K562 (cell line): ENCODE results near the gene RAP1GAP2. TPM values are rescaled to one million over a fixed set of nuclear protein-coding genes. Genes with fewer than 3 reads are reported as not detected.

Experiments used
- SMC3 ChIP-seq: conservative IDR thresholded peaks from 2 replicates; pipeline ENCODE4 v1.6.1; 2011; ENCODE audit warnings: low read depth, low read length, improper control_type of control experiment; ENCODE audit not compliant: insufficient read depth
- polyA plus RNA-seq, 8 experiments: library from polyadenylated mRNA; depleted of rRNA in 4 of 8; stranded (reverse) in 5 of 8; unstranded in 3 of 8; fragments of >200 nt; fragmentation: Nextera tagmentation in 2 of 8; fragmentation: Illumina TruSeq in 1 of 8; extraction: Ambion mirVana in 2 of 8; extraction: Trizol in 1 of 8; gene quantifications; 2 replicates each; pipeline versions ENCODE4 v1.2.1 to v1.2.3, GENCODE V29; 2011 to 2014; ENCODE audit warnings: inconsistent platforms in 1 of 8, missing spikeins in 1 of 8
- total RNA-seq, 7 experiments: library from RNA; depleted of rRNA in 6 of 7; stranded (reverse); fragments of >200 nt in 6 of 7; fragmentation: Illumina TruSeq in 2 of 7; extraction: Trizol in 2 of 7; gene quantifications; 2 replicates each; pipeline versions ENCODE4 v1.2.1 to v1.2.3, GENCODE V29; 2011 to 2021; ENCODE audit warnings: low replicate concordance in 1 of 7
- TF ChIP-seq, protein P1 (sequence below), 2 experiments: fragments of 450-650 bp; formaldehyde crosslinking in 1 of 2; IDR thresholded peaks; 2 replicates each; pipeline versions ENCODE4 v1.4.0 to v1.6.1; 2014 to 2020; ENCODE audit warnings: mild to moderate bottlenecking in 2 of 2, borderline replicate concordance in 1 of 2, low read depth in 1 of 2
- TF ChIP-seq, protein P2 (sequence below): fragments of 150-350 bp; conservative IDR thresholded peaks from 2 replicates; pipeline ENCODE4 v1.6.1; 2014; ENCODE audit warnings: low read length

The RAP1GAP2 gene
- total and polyA plus RNA-seq, 9 of the 15 experiments (the other 6 are each of a cell fraction or from before 2014, with no cell fraction given) = 0.01 to 1.3 (median 0.42) TPM; not detected in 1

DNA sequence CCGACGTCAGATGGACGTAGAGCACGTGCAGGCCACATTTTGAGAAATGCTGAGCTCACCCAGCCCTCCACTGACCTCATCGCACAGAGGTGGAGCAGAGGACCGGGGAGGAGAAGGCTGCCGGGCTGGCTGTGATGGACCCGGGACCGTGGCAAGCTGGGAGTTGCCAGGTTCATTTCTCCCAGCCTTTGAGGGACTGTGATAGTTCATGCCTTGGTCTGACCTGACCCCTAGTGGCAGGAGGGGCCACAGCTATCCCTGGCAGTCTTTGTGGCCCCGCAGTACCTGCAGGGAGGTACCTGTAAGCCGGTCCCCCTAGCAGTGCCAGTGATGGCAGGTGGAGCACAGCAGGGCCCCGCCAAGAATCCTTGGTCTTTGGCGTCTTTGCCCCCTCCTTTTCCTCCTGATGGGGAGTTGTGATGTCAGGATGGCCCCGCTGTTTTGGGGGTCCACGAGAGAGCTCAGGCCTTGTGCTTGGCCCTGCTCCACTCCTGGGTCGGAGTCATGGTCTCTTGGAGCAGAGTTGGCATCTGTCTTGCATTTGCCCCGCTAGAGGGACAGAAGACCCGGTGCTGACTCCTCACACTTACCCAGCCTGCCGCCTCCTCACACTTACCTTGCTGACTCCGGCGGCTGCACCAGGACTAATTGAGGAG lies 216.8 kb downstream of the RAP1GAP2 start (continued):
- TF ChIP-seq, protein P1, sequence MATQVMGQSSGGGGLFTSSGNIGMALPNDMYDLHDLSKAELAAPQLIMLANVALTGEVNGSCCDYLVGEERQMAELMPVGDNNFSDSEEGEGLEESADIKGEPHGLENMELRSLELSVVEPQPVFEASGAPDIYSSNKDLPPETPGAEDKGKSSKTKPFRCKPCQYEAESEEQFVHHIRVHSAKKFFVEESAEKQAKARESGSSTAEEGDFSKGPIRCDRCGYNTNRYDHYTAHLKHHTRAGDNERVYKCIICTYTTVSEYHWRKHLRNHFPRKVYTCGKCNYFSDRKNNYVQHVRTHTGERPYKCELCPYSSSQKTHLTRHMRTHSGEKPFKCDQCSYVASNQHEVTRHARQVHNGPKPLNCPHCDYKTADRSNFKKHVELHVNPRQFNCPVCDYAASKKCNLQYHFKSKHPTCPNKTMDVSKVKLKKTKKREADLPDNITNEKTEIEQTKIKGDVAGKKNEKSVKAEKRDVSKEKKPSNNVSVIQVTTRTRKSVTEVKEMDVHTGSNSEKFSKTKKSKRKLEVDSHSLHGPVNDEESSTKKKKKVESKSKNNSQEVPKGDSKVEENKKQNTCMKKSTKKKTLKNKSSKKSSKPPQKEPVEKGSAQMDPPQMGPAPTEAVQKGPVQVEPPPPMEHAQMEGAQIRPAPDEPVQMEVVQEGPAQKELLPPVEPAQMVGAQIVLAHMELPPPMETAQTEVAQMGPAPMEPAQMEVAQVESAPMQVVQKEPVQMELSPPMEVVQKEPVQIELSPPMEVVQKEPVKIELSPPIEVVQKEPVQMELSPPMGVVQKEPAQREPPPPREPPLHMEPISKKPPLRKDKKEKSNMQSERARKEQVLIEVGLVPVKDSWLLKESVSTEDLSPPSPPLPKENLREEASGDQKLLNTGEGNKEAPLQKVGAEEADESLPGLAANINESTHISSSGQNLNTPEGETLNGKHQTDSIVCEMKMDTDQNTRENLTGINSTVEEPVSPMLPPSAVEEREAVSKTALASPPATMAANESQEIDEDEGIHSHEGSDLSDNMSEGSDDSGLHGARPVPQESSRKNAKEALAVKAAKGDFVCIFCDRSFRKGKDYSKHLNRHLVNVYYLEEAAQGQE (IDR thresholded peaks at IDR 0.05; ENCODE audit: borderline replicate concordance) = peak; percentile 49; the same call in 1 of the 2 replicates
- TF ChIP-seq, protein P1 (CRISPR knock-in tag; IDR thresholded peaks at IDR 0.05; ENCODE audit: low read depth) = no peak
- TF ChIP-seq SMC3 = peak; percentile 66
- TF ChIP-seq, protein P2, sequence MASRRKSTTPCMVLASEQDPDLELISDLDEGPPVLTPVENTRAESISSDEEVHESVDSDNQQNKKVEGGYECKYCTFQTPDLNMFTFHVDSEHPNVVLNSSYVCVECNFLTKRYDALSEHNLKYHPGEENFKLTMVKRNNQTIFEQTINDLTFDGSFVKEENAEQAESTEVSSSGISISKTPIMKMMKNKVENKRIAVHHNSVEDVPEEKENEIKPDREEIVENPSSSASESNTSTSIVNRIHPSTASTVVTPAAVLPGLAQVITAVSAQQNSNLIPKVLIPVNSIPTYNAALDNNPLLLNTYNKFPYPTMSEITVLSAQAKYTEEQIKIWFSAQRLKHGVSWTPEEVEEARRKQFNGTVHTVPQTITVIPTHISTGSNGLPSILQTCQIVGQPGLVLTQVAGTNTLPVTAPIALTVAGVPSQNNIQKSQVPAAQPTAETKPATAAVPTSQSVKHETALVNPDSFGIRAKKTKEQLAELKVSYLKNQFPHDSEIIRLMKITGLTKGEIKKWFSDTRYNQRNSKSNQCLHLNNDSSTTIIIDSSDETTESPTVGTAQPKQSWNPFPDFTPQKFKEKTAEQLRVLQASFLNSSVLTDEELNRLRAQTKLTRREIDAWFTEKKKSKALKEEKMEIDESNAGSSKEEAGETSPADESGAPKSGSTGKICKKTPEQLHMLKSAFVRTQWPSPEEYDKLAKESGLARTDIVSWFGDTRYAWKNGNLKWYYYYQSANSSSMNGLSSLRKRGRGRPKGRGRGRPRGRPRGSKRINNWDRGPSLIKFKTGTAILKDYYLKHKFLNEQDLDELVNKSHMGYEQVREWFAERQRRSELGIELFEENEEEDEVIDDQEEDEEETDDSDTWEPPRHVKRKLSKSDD = no peak
